GM18861 (cell line): ENCODE results near the gene HECW1.
"Not testable (repeated sequence)": the region's sequence is repeated elsewhere in the genome, so short reads cannot be mapped to it uniquely, and the experiment has no call there.

Experiments
- ATAC-seq: cut with Tn5 transposase; IDR thresholded peaks from one replicate; pipeline ENCODE4 v1.9.1; 2021; ENCODE audit not compliant: unreplicated experiment

Gene HECW1

DNA sequence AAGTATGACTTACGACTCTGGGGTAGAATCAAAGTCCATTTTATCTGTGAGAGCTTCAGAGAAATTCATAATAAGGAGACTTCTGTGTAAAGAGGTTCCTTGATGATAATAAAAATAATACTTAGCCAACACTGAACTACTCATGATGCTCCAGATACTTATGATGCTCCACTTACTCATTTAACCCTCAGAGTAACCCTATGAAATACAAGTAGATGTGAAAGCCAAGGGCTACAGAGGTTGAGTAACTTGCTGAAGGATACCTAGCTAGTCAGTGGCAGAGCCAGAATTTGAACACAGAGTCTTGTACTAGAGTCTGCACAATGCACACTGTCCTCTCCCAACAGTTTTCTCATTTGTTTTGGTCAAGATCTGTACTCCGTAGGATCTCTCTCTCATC, 89.5 kb downstream of the HECW1 start:
- no peak for ATAC-seq

DNA sequence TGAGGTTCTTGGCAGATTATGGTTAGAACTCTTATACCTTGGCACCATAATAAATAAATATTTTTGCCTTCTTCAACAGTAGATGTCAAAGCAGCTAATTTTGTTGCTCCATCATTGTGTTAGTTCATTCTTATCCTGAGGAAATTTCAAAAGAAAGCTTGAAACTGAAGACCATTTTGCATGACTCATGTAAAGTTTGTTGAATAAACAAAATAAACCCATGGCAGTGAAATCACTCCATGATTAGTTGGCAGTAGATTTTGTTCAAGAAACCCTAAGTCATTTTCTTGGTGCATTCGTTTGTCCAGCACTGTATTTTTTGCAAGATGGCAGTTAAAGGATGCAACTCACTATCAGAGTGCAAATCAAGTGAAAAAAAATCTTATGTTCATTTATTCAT, 91.6 kb downstream of the HECW1 start:
- no peak for ATAC-seq

DNA sequence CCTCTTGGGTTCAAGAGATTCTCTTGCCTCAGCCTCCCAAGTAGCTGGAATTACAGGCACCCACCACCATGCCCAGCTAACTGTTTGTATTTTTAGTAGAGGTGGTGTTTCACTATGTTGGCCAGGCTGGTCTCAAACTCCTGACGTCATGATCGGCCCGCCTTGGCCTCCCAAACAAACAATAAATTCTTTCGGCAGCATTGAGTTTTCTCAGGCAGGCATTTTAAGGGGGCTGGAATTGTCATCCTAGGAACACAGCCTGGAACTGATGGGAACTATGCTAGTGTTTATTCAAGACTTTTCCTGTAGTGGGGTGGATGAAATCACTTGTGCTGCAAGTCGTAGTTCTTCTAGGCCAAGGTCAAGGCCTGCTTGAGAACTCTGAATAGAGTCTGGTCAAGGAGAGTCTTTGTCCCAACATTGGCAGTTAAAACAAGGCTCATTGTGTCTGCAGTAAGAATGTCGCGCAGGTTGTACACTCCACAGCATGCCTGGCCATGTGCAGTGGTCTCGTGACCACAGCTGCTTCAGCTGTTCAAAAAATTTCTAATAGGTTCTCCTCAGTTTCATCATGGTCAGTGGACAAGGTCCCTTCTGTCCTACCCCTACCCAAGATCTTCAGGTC, 92.8 kb downstream of the HECW1 start:
- no peak for ATAC-seq

DNA sequence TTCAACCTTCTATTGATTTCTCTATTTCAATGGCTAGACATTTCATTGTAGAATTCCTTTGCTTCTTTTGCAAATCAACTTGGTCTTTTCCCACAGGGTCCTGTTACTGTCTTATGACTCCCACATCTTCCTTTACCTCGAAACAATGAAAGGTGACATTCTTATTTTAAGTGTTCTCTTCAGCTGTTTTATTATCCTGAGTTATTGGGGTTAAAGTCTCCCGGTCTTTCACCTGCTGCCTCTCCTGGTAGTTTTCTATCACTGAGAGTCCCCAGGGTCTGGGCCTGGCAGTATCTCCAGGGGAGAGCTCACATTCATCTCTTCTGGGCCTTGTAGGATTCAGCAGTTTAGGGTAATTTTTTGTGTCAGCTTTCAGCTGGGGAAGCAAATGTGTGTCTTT, 95.8 kb downstream of the HECW1 start:
- no peak for ATAC-seq

DNA sequence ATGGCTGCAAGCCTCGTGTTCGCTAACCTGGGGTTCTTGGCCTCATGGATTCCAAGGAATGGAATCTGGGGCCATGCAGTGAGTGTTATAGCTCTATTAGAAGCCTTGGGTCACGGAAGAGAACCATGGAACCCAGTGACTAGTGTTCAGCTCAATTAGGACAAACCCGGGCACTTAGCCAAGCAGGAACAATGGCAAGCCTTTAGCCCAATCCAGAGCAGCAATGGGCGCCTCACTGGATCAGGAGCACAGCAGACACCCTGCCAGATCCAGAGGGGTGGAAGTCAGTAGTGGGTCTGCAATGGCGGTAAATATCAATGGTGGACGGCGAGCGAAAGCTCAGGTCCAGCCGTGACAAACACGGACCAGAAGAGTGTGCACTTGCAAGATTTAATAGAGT, 98.1 kb downstream of the HECW1 start:
- not testable (repeated sequence) for ATAC-seq

DNA sequence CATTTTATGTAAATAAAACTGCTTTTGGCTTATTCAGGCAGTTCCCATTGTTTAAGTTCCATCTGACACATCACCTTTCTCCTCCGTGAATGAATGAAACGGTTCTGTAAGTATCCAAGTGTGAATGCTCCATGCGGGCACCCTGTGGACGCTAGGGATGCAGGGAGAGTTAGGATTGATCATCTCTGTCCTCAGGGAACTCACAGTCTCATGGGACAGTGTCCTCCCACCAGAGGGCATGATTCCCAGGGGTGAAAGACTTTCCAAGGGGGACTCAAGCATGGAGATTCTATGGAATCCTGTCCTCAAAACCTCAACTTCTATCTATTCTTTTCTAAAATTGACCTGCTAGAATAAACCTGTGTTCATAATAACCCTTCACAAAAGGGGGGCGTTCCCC, 98.8 kb downstream of the HECW1 start:
- no peak for ATAC-seq

DNA sequence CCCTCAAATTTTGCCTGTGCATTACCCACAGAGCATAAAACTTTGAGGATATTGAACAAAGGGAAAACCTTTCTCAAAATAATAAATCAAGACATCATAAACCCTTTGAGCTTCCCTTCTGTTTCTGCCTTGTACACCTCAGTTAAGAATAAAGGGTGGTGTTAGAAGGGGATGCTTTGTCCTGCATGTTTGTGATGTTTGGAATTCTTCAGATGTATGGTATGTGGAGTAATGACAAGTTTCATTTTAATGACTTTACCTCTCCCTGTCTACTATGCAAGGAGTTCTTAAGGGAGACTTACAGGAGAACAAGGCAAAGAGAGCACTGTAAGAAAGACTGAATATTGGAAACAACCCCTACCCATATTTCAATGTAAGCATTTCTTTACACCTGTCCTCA, 99.2 kb downstream of the HECW1 start:
- ATAC-seq, result no peak

DNA sequence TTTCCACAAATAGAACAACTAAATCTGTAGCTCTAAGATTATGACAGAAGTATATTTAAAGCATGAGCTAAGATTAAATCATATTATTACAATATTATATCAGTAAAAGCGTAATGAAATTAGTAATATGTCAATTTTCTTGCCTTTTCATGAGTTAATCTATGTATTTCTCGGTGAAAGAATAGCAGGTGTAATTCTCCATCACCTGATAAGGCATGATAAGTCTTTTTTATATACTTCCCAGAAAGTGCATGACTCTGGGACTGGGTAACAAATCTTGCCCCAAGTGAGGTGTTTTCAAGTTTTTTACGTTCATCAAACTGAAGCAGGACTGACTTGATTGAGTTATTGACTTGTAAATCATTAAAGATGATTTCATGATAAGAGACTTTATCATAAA, 100.5 kb downstream of the HECW1 start:
- no peak for ATAC-seq

DNA sequence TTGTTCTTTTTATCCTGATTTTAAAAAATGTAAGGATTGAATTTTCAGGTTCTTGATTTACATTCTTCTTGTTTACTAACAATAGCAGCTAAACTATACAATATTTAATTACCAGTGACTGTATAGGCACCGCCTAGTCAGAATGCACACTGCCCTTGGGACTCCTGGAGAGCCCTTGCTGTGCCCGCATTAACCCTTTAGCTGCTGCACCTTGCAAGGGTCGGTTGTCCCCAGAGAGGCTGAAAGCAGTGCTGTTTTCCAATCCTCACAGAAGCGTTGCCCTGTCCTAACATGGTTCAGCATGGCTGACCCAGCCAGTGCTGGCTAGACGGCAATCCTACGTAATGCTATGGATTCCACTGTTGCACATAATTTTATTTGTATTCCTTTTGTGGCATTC, 102.6 kb downstream of the HECW1 start:
- no peak for ATAC-seq

DNA sequence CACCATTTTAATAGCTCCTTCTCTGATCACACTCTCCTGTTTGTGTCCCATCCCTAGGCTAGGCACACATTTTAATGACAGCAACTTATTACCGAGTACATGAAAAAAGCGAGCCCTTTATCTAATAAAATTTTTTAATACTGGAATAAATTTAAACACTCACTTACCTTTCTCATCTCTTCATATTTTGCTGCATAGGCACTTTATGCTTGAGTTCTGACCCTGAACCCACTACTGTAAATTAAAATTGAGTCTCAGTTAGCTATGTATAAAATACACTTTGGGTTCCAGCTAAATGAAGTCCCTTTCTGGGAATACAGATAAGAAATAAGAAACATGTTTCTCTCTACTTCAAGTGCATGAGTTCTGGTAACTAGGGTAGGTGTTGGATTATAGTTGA, 104.6 kb downstream of the HECW1 start:
- ATAC-seq, result no peak

DNA sequence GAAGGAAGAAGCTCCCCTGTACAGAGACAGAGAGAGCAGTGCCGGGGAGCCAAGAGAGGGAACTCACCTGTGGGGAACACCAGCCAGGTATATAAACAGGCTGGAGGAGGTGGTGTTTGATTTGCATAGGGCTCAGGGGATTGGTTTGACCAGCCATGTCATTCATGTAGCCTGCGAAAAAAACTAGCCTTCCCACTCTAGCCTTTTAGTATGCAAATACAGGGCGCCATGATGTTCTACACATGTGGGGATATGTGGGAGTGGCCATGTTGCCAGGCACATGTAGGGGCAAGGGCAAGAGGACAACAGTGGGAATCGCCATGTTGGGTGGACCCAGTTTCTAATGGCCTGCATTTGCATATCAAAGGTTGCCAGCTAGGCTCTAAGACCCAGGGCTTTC, 106.5 kb downstream of the HECW1 start:
- not testable (repeated sequence) for ATAC-seq

DNA sequence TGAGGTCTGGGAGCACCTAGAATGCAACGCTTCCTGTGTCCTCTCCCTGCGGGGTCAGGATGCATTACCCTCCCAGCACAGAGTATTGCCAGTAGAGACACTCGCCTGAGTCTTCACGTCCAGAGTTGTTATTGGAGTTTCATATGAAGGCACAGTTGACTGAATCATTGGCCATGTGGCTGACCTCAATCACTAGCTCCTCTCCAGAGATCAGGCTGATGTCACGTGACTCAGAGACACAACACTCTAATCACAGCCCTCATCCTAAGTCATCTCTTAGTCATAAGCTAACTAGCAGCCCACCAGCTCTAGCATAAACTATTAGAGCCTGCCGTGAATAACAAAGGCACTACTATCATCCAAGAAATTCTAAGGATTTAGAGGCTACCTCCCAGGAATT, 107.8 kb downstream of the HECW1 start:
- no peak for ATAC-seq

DNA sequence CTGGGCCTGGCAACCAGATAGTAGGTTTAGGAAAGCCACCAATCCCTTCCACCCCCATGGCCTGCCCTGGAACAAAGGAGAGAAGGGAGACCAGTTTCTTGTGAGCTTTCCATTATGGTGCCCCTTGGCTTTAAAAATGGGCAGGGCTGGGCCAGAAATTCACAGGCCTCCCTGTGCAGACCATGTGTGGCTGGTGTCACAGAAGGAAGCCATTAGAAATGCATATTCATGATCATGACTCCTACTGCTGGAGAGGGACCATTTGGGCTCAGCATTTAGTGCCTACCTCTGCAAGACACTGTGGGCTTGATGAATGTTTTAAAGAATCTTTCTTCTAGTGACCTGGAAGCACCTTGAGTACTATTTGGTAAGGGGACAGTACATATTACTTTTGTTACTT, 108.3 kb downstream of the HECW1 start:
- ATAC-seq, result no peak

DNA sequence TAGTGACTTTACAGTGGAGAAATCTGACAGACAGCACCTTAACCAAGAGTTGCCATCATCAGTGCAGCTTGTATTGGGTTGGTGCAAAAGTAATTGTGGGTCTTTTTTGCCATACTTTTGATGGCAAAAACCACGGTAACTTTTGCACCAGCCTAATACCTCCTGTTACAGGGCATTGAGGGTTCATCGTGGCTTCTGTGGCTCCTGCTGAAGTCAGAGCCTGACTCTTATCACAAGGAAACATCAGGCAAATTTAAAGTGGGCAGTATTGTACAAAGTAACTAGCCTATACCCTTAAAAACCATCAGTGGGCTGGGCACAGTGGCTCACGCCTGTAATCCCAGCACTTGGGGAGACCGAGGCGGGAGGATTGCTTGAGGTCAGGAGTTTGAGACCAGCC, 117.4 kb downstream of the HECW1 start:
- no peak for ATAC-seq

DNA sequence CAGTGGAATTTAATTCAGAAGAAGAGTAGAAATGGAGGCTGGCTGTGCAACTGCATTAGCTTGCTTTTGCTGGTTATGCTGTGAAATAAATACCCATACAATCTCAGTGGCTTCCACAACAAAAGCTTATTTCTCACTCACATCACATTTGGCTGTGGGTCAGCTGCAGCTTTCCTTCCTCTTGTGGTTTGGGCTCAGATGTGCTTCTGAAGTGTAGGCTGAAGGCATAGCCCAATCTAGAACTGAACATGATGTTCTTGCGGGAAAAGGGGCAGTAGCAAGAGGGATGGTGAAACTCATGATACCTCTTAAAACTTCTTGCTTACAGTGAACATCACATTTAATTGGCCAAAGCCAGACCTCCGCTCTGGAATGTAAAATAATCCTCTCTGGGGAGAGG, 119.9 kb downstream of the HECW1 start:
- no peak for ATAC-seq

DNA sequence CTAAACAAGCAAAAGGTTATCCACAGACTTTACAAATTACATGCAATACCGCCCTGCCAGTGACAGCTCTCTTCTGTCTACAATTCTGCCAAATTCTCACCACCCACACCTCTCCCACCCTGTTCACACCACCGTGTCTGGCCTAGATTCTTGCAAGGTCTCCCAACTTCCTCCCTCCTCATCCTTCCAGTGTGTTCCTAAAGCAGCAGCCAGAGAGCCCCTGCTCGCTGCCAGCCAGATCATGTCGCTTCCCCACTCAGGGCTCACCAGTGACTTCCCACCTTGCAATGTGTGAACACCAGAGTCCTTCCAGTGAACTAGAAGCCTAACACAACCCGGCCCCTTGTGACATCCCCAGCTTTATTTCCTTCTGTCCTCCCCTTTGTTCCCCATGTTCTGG, 121.6 kb downstream of the HECW1 start:
- ATAC-seq, result no peak

DNA sequence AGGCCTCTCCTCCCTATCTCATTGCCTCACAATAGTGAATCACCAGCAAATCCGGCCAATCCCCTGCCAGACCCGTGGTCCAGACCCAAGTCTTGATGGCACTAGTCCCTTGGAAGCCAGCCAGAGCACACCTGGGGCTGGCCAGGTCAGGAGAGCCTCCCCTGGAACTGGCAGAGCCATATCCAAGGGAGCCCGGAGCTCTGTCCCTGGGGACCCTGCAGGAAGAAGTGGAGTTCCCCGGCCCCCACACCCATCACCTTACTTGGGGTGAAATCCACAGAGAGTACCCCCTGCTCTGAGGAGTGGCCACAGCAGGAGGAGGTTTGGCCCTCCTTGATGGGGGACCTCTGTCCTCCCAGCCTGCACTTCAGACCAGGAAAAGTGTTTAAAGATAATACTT, 122.5 kb downstream of the HECW1 start:
- ATAC-seq, result no peak

DNA sequence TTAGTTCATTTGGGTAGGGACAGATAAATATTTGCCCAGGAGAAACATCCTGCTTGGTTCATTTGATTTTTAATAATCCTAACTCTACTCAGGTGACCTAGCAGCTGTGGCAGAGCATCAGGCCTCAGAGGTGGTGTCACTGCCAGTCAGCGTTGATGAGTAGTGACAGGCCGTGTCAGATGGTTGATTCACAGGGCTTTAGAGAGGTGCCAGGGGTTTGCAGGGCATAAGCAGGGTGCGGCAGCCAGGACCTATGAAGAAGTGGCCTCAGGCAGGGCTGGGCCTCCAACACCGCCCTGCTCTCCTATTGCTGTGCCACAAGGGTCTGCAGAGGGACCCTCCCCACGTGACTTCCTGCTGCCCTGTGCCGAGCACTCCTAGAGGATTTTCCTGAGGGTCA, 128.1 kb downstream of the HECW1 start:
- no peak for ATAC-seq

DNA sequence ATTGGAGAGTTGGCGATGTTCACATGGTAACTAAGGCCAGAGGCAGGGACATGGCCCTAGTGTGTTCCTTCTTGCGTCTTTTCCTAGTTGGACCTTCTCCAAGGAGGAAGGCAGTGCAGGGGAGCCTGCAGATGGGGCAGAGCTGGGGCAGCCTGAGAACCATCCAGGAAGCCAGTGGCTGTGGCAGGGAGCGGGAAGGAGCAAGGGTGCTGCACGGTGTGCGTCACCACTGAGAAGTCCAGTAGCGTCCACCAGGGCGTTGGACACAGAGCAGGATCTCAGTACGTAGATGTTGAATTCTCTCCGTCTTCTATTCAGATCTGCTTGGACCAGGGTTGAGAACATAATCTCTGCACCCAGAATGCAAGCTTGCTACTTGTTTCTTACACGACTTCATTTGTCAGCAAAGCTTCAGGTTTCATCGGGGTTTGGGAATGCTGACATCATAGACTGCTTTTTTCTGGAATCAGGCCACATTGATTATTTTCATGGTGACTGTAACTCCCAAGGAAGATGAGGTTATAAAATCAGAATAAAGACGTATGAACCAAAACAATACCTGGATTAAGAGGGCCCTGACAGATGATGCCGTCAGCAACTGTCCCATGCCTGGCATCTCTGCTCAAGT, 130.3 kb downstream of the HECW1 start:
- no peak for ATAC-seq

DNA sequence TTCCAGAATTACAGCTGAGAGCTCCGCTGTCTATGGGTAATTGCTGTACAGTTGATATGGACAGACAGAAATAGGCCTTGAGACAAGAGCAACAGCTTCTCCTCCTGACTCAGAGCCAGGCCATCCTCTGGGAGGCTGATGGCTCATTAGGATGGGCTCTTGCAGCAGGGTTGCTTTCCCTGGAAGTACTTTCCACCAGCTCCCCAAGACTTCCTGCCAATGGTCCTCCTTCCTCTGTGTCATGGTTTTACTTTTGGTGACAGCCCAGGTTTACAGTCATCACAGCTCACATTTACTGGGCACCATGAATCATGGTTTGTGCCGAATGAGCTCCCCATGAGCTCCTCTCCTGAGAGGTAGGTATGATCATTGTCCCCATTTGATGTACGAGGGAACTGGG, 131.8 kb downstream of the HECW1 start:
- no peak for ATAC-seq

DNA sequence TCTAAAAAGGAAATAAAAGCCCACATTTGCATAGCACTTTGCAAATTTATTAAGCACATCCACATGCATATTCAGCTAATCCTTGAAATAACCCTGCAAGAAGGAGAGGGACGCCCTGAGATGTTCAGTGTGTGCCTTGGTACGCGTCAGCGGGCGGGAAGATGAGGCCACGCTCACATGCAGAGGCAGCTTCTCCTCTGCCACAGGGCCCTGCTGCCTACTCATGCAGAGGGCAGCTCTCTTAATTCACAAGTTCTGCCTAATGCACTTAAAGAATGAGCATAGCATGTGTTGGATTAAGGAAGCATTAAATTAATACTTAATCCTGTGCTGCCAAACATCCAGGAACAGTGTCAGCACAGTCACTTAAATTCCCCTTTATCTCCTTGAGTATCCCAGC, 132.3 kb downstream of the HECW1 start:
- ATAC-seq, result no peak

DNA sequence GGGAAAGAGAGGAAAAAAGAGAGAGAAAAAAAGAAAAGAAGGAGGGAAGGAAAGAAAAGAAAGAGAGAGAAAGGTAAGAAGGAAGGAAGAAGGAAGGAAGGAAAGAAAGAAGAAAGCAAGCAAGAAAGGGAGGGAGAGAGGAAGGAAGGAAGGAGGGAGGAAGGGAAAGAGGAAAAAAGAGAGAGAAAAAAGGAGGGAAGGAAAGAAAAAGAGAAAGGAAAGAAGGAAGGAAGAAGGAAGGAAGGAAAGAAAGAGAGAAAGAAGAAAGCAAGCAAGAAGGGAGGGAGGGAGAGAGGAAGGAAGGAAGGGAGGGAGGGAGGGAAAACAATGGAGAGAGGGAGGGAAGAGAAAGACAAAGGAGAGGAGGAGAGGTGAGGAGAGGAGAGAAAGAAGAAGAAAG, 135.3 kb downstream of the HECW1 start:
- no peak for ATAC-seq

DNA sequence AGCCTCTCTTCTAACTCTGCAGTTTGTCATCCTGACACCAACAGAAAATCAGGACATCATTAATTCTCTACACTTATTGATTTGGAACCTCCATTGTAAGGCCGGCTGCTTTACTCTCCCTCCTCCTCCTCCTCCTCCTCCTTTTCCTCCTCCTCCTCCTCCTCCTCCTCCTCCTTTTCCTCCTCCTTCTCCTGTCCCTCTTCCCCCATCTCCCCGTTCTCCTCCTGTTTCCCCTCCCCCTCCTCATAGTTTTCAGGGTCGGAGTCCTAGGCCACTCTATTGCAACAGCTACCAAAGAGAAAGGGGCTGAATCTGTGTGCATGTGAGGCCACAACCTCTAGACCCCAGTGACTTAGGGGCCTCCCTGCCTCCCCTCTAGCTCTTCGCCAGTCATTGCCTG, 136.1 kb downstream of the HECW1 start:
- no peak for ATAC-seq
